K562 (cell line): ENCODE results near the gene TCHP. TPM values are rescaled to one million over a fixed set of nuclear protein-coding genes. Genes with fewer than 3 reads are reported as not detected.

Source experiments
- DMBX1 ChIP-seq: fragments of 250-450 bp; sonication (Bioruptor Pico); IDR thresholded peaks from 2 replicates; pipeline ENCODE4 v1.8.0; 2022; ENCODE audit warnings: inconsistent platforms, mild to moderate bottlenecking, moderate library complexity, borderline replicate concordance
- E2F1 ChIP-seq: sonication (generic); formaldehyde crosslinking; IDR thresholded peaks from 2 replicates; pipeline ENCODE4 v1.8.1; 2023; ENCODE audit warnings: mild to moderate bottlenecking, missing genetic modification reagents, moderate library complexity
- GABPB2 ChIP-seq: fragments of 250-450 bp; sonication (Bioruptor Pico); conservative IDR thresholded peaks from 2 replicates; pipeline ENCODE4 v1.5.1; 2021; ENCODE audit warnings: mild to moderate bottlenecking
- GATAD2B ChIP-seq: fragments of 450-650 bp; IDR thresholded peaks from 2 replicates; pipeline ENCODE4 v1.6.1; 2017; ENCODE audit warnings: mild to moderate bottlenecking, borderline replicate concordance
- MAZ ChIP-seq, 2 experiments: fragments of 450-650 bp in 1 of 2; sonication (generic) in 1 of 2; formaldehyde crosslinking; IDR thresholded peaks in 1 of 2; conservative IDR thresholded peaks in 1 of 2; 2 replicates each; pipeline versions ENCODE4 v1.4.0 to v1.5.0; 2020; ENCODE audit warnings: mild to moderate bottlenecking in 1 of 2, missing genetic modification reagents in 1 of 2
- MBD2 ChIP-seq: sonication (generic); IDR thresholded peaks from 2 replicates; pipeline ENCODE4 v1.6.1; 2016; ENCODE audit warnings: low read depth, borderline replicate concordance
- NFRKB ChIP-seq: fragments of 450-650 bp; IDR thresholded peaks from 2 replicates; pipeline ENCODE4 v1.6.1; 2016; ENCODE audit warnings: low read depth
- SMARCA5 ChIP-seq: fragments of 450-650 bp; IDR thresholded peaks from 2 replicates; pipeline ENCODE4 v1.6.1; 2016
- SNIP1 ChIP-seq: fragments of 450-650 bp; IDR thresholded peaks from 2 replicates; pipeline ENCODE4 v1.7.1; 2017; ENCODE audit warnings: low read depth, mild to moderate bottlenecking
- SP1 ChIP-seq: sonication (generic); formaldehyde crosslinking; IDR thresholded peaks from 2 replicates; pipeline ENCODE4 v1.8.1; 2022; ENCODE audit warnings: mild to moderate bottlenecking, missing genetic modification reagents
- SRSF9 ChIP-seq: fragments of 200-400 bp; formaldehyde crosslinking; IDR thresholded peaks from 2 replicates; pipeline ENCODE4 v1.6.1; 2017; ENCODE audit warnings: low read depth, low read length, borderline replicate concordance
- STAT5B ChIP-seq: fragments of 250-450 bp; sonication (Bioruptor Pico); IDR thresholded peaks from 2 replicates; pipeline ENCODE4 v1.8.0; 2021; ENCODE audit warnings: mild to moderate bottlenecking, inconsistent platforms
- TRIM24 ChIP-seq, 2 experiments: fragments of 450-650 bp; IDR thresholded peaks; 2 replicates each; pipeline ENCODE4 v1.6.1; 2016
- TSC22D4 ChIP-seq: fragments of 450-650 bp; IDR thresholded peaks from 2 replicates; pipeline ENCODE4 v1.6.1; 2016; ENCODE audit warnings: missing genetic modification characterization, missing biosample characterization, control low read depth
- ZBED1 ChIP-seq: IDR thresholded peaks from 2 replicates; pipeline ENCODE4 v1.6.1; 2014
- ZNF174 ChIP-seq: fragments of 250-450 bp; sonication (Bioruptor Pico); IDR thresholded peaks from 2 replicates; pipeline ENCODE4 v1.4.0; 2020; ENCODE audit warnings: mild to moderate bottlenecking
- ZNF318 ChIP-seq, 2 experiments: fragments of 450-650 bp; IDR thresholded peaks; 2 replicates each; pipeline ENCODE4 v1.6.1; 2016; ENCODE audit warnings: mild to moderate bottlenecking in 2 of 2, borderline replicate concordance in 1 of 2, low read depth in 1 of 2, moderate library complexity in 1 of 2
- polyA plus RNA-seq, 8 experiments: library from polyadenylated mRNA; depleted of rRNA in 4 of 8; stranded (reverse) in 5 of 8; unstranded in 3 of 8; fragments of >200 nt; fragmentation: Nextera tagmentation in 2 of 8; fragmentation: Illumina TruSeq in 1 of 8; extraction: Ambion mirVana in 2 of 8; extraction: Trizol in 1 of 8; gene quantifications; 2 replicates each; pipeline versions ENCODE4 v1.2.1 to v1.2.3, GENCODE V29; 2011 to 2014; ENCODE audit warnings: inconsistent platforms in 1 of 8, missing spikeins in 1 of 8
- total RNA-seq, 7 experiments: library from RNA; depleted of rRNA in 6 of 7; stranded (reverse); fragments of >200 nt in 6 of 7; fragmentation: Illumina TruSeq in 2 of 7; extraction: Trizol in 2 of 7; gene quantifications; 2 replicates each; pipeline versions ENCODE4 v1.2.1 to v1.2.3, GENCODE V29; 2011 to 2021; ENCODE audit warnings: low replicate concordance in 1 of 7

The TCHP gene
- total and polyA plus RNA-seq, 9 of the 15 experiments (the other 6 are each of a cell fraction or from before 2014, with no cell fraction given), result 3.4 to 30.4 (median 19.7) TPM

GRCh38 chr12:109899783-109900751 lies at the start of gene TCHP (continued):
- TF ChIP-seq ZNF318 (IDR thresholded peaks at IDR 0.05; ENCODE audit: borderline replicate concordance in 1 of 2, low read depth in 1 of 2), result no peak
- TF ChIP-seq SNIP1, result no peak
- no peak for TF ChIP-seq GABPB2 (CRISPR knock-in tag)
- peak; percentile 66 to 71 for TF ChIP-seq MAZ (CRISPR knock-in tag; conservative IDR thresholded peaks at IDR 0.05 in 1 of 2, IDR thresholded peaks at IDR 0.05 in 1 of 2)
- no peak for TF ChIP-seq SRSF9
- TF ChIP-seq ZBED1, result no peak
- 0 out of 2 replicates have a peak, but pooled peaks have one; percentile 63 for TF ChIP-seq SP1
- 0 out of 2 replicates have a peak, but pooled peaks have one; percentile 35 for TF ChIP-seq MBD2
- no peak for TF ChIP-seq TRIM24 (IDR thresholded peaks at IDR 0.05)
- TF ChIP-seq STAT5B (CRISPR knock-in tag), result no peak
- no peak for TF ChIP-seq GATAD2B
- TF ChIP-seq TSC22D4 (tag), result no peak
- TF ChIP-seq DMBX1 (CRISPR knock-in tag), result 0 out of 2 replicates have a peak, but pooled peaks have one; percentile 53
- TF ChIP-seq ZNF174 (CRISPR knock-in tag), result no peak
- peak; percentile 65; the same call in 1 of the 2 replicates for TF ChIP-seq NFRKB
- no peak for TF ChIP-seq E2F1
- TF ChIP-seq SMARCA5, result no peak
